WTC11 (cell line): Measurements from ENCODE around the gene RGP1. TPM values are rescaled to one million over a fixed set of nuclear protein-coding genes. Genes with fewer than 3 reads are reported as not detected.

Experiments
- ATAC-seq: fragments of 200-7000 bp; cut with Tn5 transposase; 2 replicates; pipeline ENCODE4 v1.10.0; 2021; ENCODE audit warnings: mild to moderate bottlenecking, moderate library complexity
- CTCF ChIA-PET: fragments of 300-600 bp; sonication (Branson Sonifier 250); formaldehyde crosslinking; loops from one replicate; lab custom pipeline; 2021; ENCODE audit warnings: antibody characterized with exemption; lab: Charles Lee
- POLR2A ChIA-PET: fragments of 350-600 bp; sonication (Branson Sonifier 250); formaldehyde crosslinking; loops from one replicate; lab custom pipeline; 2021; ENCODE audit warnings: antibody characterized with exemption; lab: Charles Lee
- DNase-seq: peaks from one replicate; pipeline ENCODE4 v3.0.0; 2021; ENCODE audit warnings: low spot score
- H3K27ac Mint-ChIP-seq: 2 replicates; pipeline ENCODE4 v1.8.0; 2021; ENCODE audit warnings: mixed read lengths
- H3K27me3 Mint-ChIP-seq: 2 replicates; pipeline ENCODE4 v1.8.0; 2021; ENCODE audit warnings: low read depth, mild to moderate bottlenecking, moderate library complexity, mixed read lengths
- H3K36me3 Mint-ChIP-seq: 2 replicates; pipeline ENCODE4 v1.8.0; 2021; ENCODE audit warnings: mixed read lengths
- H3K4me1 Mint-ChIP-seq: 2 replicates; pipeline ENCODE4 v1.8.0; 2022; ENCODE audit warnings: mixed read lengths
- H3K4me3 Mint-ChIP-seq: 2 replicates; pipeline ENCODE4 v1.8.0; 2021; ENCODE audit warnings: mild to moderate bottlenecking, moderate library complexity, mixed read lengths
- H3K9me3 Mint-ChIP-seq: 2 replicates; pipeline ENCODE4 v1.8.0; 2021; ENCODE audit warnings: mixed read lengths
- AR ChIP-seq: fragments of 250-450 bp; sonication (Bioruptor Pico); IDR thresholded peaks from 2 replicates; pipeline ENCODE4 v1.9.0; 2021; ENCODE audit warnings: mild to moderate bottlenecking
- CBFB ChIP-seq: sonication (generic); formaldehyde crosslinking; IDR thresholded peaks from 2 replicates; pipeline ENCODE4 v1.8.1; 2022; ENCODE audit warnings: mild to moderate bottlenecking, low read depth, missing genetic modification reagents
- CREM ChIP-seq: sonication (generic); formaldehyde crosslinking; IDR thresholded peaks from 2 replicates; pipeline ENCODE4 v1.8.1; 2022; ENCODE audit warnings: mild to moderate bottlenecking, missing genetic modification reagents, moderate library complexity
- ERG ChIP-seq: fragments of 250-450 bp; sonication (Bioruptor Pico); IDR thresholded peaks from 2 replicates; pipeline ENCODE4 v1.8.0; 2021; ENCODE audit warnings: mild to moderate bottlenecking
- GABPB1 ChIP-seq: sonication (generic); formaldehyde crosslinking; IDR thresholded peaks from 2 replicates; pipeline ENCODE4 v1.8.1; 2023; ENCODE audit warnings: mild to moderate bottlenecking, missing genetic modification reagents
- GTF2I ChIP-seq: fragments of 250-450 bp; sonication (Bioruptor Pico); conservative IDR thresholded peaks from 2 replicates; pipeline ENCODE4 v1.4.0; 2021; ENCODE audit warnings: mild to moderate bottlenecking
- HMGA2 ChIP-seq: fragments of 250-450 bp; sonication (Bioruptor Pico); IDR thresholded peaks from 2 replicates; pipeline ENCODE4 v1.4.0; 2021; ENCODE audit warnings: mild to moderate bottlenecking, moderate library complexity
- IRF1 ChIP-seq: sonication (generic); formaldehyde crosslinking; IDR thresholded peaks from 2 replicates; pipeline ENCODE4 v1.8.0; 2023; ENCODE audit warnings: missing genetic modification reagents
- IRF2 ChIP-seq: sonication (generic); formaldehyde crosslinking; IDR thresholded peaks from 2 replicates; pipeline ENCODE4 v1.8.0; 2022; ENCODE audit warnings: low read depth, missing genetic modification reagents, borderline replicate concordance
- KAT7 ChIP-seq: sonication (generic); formaldehyde crosslinking; IDR thresholded peaks from 2 replicates; pipeline ENCODE4 v1.8.1; 2023; ENCODE audit warnings: missing genetic modification reagents, mild to moderate bottlenecking, borderline replicate concordance
- PRRX2 ChIP-seq: fragments of 250-450 bp; sonication (Bioruptor Pico); IDR thresholded peaks from 2 replicates; pipeline ENCODE4 v1.8.0; 2021; ENCODE audit warnings: mild to moderate bottlenecking
- RORB ChIP-seq: fragments of 250-450 bp; sonication (Bioruptor Pico); IDR thresholded peaks from 2 replicates; pipeline ENCODE4 v1.9.0; 2021; ENCODE audit warnings: mild to moderate bottlenecking
- TEAD4 ChIP-seq: sonication (generic); formaldehyde crosslinking; IDR thresholded peaks from 2 replicates; pipeline ENCODE4 v1.8.0; 2022; ENCODE audit warnings: mild to moderate bottlenecking, missing genetic modification reagents
- ZNF121 ChIP-seq: sonication (generic); formaldehyde crosslinking; IDR thresholded peaks from 2 replicates; pipeline ENCODE4 v1.8.0; 2023; ENCODE audit warnings: missing genetic modification reagents
- ZNF138 ChIP-seq: sonication (generic); formaldehyde crosslinking; conservative IDR thresholded peaks from 2 replicates; pipeline ENCODE4 v1.8.1; 2022; ENCODE audit warnings: mild to moderate bottlenecking, moderate library complexity, missing genetic modification reagents
- ZNF263 ChIP-seq: sonication (generic); formaldehyde crosslinking; IDR thresholded peaks from 2 replicates; pipeline ENCODE4 v1.8.1; 2022; ENCODE audit warnings: low read depth, mild to moderate bottlenecking, moderate library complexity, missing genetic modification reagents
- ZNF396 ChIP-seq: fragments of 250-450 bp; sonication (Bioruptor Pico); IDR thresholded peaks from 2 replicates; pipeline ENCODE4 v1.8.0; 2021; ENCODE audit warnings: mild to moderate bottlenecking, moderate library complexity, borderline replicate concordance
- ZNF512 ChIP-seq: sonication (generic); formaldehyde crosslinking; IDR thresholded peaks from 2 replicates; pipeline ENCODE4 v1.8.1; 2022; ENCODE audit warnings: missing genetic modification reagents, borderline replicate concordance
- ZNF532 ChIP-seq: fragments of 250-450 bp; sonication (Bioruptor Pico); IDR thresholded peaks from 2 replicates; pipeline ENCODE4 v1.9.0; 2021; ENCODE audit warnings: mild to moderate bottlenecking, borderline replicate concordance
- ZNF671 ChIP-seq: fragments of 250-450 bp; sonication (Bioruptor Pico); IDR thresholded peaks from 2 replicates; pipeline ENCODE4 v1.8.0; 2021; ENCODE audit warnings: mild to moderate bottlenecking
- total RNA-seq: library from RNA; stranded (reverse); gene quantifications from 3 replicates; pipeline ENCODE4 v1.2.3, GENCODE V29; 2021

The RGP1 gene
- total RNA-seq, 1 experiment from 2014 or later: 30.0 TPM

- TF ChIP-seq GTF2I (CRISPR knock-in tag): no peak
- TF ChIP-seq HMGA2 (CRISPR knock-in tag): no peak
- TF ChIP-seq GABPB1 (CRISPR knock-in tag): no peak
- TF ChIP-seq PRRX2 (CRISPR knock-in tag): no peak
- no peak for TF ChIP-seq ZNF121 (CRISPR knock-in tag)
- no peak for TF ChIP-seq CREM
- TF ChIP-seq ZNF396 (CRISPR knock-in tag): no peak
- TF ChIP-seq ZNF532 (CRISPR knock-in tag): no peak
- no peak for TF ChIP-seq RORB (CRISPR knock-in tag)
- no peak overlapping the region for H3K27ac Mint-ChIP-seq
- no peak for DNase-seq
- no peak for ATAC-seq
- CTCF ChIA-PET: interaction anchor here (1.0 to 1.8 kb wide), 5 partner anchors 17 to 85 kb away, joined by 3 to 6 read pairs (median 6); partner anchors contain the start of gene HINT2
- no peak overlapping the region for H3K4me3 Mint-ChIP-seq
- H3K4me1 Mint-ChIP-seq: peaks cover 6% of the 10 kb centered on the region
- no peaks in the 10 kb centered on the region; the same call in 1 of the 2 replicates for H3K36me3 Mint-ChIP-seq
- H3K27me3 Mint-ChIP-seq: no peaks in the 10 kb centered on the region
- POLR2A ChIA-PET: interaction anchor here (1.2 kb wide), 1 partner anchor 17 kb away, joined by 4 read pairs; the partner anchor contains the start of gene HINT2
- no peaks in the 10 kb centered on the region for H3K9me3 Mint-ChIP-seq
Observed at GRCh38 chr9:35797311-35798109, 48.4 kb downstream of the RGP1 start.

GRCh38 chr9:35798658-35799374, 49.7 kb downstream of the RGP1 start:
- Mint-ChIP-seq H3K4me3 (no peak overlapping the region), H3K27ac (no peak overlapping the region), H3K4me1 (peaks cover 4% of the 10 kb centered on the region)
- POLR2A ChIA-PET: interaction anchor here (1.3 kb wide), 1 partner anchor 13 kb away, joined by 3 read pairs; the partner anchor contains the start of gene SPAG8
- ATAC-seq: no peak
- TF ChIP-seq ZNF138 (CRISPR knock-in tag) (no peak), CREM (no peak), IRF2 (no peak), ZNF263 (CRISPR knock-in tag) (no peak), ZNF512 (CRISPR knock-in tag) (no peak), RORB (CRISPR knock-in tag) (no peak), ZNF671 (CRISPR knock-in tag) (no peak), KAT7 (no peak), ERG (CRISPR knock-in tag) (no peak), CBFB (CRISPR knock-in tag) (no peak), AR (no peak), TEAD4 (CRISPR knock-in tag) (no peak), PRRX2 (CRISPR knock-in tag) (no peak), IRF1 (CRISPR knock-in tag) (no peak), GTF2I (CRISPR knock-in tag) (no peak), ZNF121 (CRISPR knock-in tag) (no peak)
- TF ChIP-seq, all 79 proteins: peak for 0
- Mint-ChIP-seq H3K9me3 (no peaks in the 10 kb centered on the region), H3K36me3 (peaks cover 3% of the 10 kb centered on the region), H3K27me3 (no peaks in the 10 kb centered on the region)
- no peak for DNase-seq
- CTCF ChIA-PET: interaction anchor here (1.1 to 1.8 kb wide), 3 partner anchors 9 to 104 kb away, joined by 3 to 8 read pairs (median 6); partner anchors contain the start of gene HINT2
